ENCODE data around the gene MEIS2. TPM values are rescaled to one million over a fixed set of nuclear protein-coding genes. Genes with fewer than 3 reads are reported as not detected.

MEIS2 gene
- total and polyA plus RNA-seq, 2 experiments from 2014 or later: 0.27 TPM; not detected in 1

DNA sequence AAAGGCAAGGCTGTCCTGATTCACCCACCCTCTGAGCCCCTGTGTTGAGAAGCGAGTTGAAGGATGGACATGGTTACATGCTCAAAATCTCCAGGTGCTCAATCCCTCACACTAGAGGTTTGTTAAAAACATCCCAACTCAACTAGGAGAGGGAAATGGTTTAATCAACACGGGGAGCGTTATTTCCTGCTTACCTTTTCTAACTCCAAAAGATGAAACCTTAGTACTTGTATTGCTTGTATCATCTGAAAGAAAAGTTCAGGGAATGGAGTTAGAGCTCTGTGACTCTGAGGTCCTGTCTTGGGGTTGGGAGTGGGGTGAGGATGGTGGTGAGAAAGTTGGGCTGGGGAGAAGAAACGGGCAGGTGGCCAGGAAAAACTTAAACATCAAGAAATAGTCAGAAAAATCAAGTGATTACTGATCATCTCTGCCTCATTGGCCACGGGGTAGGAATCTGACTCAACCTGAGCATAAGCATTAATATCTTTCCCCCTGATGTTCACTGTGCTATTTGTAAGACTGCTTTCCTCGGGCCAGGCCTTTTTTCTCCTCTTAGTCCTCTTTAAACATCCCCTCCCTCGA lies 5.9 kb downstream of the MEIS2 start:
- peaks cover 4% of the 10 kb centered on the region; the same call in 1 of the 2 replicates for H4K20me1 ChIP-seq (replicated peaks; ENCODE audit: insufficient read depth)
- H3F3A ChIP-seq (replicated peaks; ENCODE audit: low read depth): peaks cover 33% of the 10 kb centered on the region
- DNase-seq (ENCODE audit: low spot score) (no peak), ATAC-seq (no peak)
- no peaks in the 10 kb centered on the region for H3K79me2 ChIP-seq (replicated peaks; ENCODE audit: insufficient read depth)
- Mint-ChIP-seq H3K4me3 (peak overlapping the region; percentile 57), H3K27me3 (ENCODE audit: insufficient read depth, low read depth, poor library complexity) (peaks cover 70% of the 10 kb centered on the region), H3K4me1 (peaks cover 72% of the 10 kb centered on the region), H3K9me3 (no peaks in the 10 kb centered on the region; the same call in 1 of the 3 replicates), H3K36me3 (ENCODE audit: low read depth) (no peaks in the 10 kb centered on the region), H3K27ac (no peak overlapping the region)
- H3K27me3 ChIP-seq (ENCODE audit: insufficient read depth): peaks cover 83% of the 10 kb centered on the region
- H2AFZ ChIP-seq: no peak overlapping the region
- H3K27ac ChIP-seq (ENCODE audit: low read depth): no peak overlapping the region
- no peaks in the 10 kb centered on the region for H3K9me2 ChIP-seq (ENCODE audit: insufficient read depth)
- H3K4me1 ChIP-seq (ENCODE audit: insufficient read depth): peaks cover 78% of the 10 kb centered on the region
- peak overlapping the region; percentile 46 for H3K4me3 ChIP-seq
- no peaks in the 10 kb centered on the region for H3K36me3 ChIP-seq (ENCODE audit: insufficient read depth)
- TF ChIP-seq ZNF331 (CRISPR knock-in tag; IDR thresholded peaks at IDR 0.05; ENCODE audit: low read depth) (no peak), POLR2AphosphoS5 (IDR thresholded peaks at IDR 0.05; ENCODE audit: low read depth) (no peak), STAT1 (IDR thresholded peaks at IDR 0.05; ENCODE audit: unreplicated experiment) (no peak), NANOG (IDR thresholded peaks at IDR 0.05; ENCODE audit: borderline replicate concordance) (no peak), EZH2 (IDR thresholded peaks at IDR 0.05; ENCODE audit: low read depth, unreplicated experiment) (no peak), ZNF114 (CRISPR knock-in tag; IDR thresholded peaks at IDR 0.05) (no peak)
- TF ChIP-seq, protein P1, sequence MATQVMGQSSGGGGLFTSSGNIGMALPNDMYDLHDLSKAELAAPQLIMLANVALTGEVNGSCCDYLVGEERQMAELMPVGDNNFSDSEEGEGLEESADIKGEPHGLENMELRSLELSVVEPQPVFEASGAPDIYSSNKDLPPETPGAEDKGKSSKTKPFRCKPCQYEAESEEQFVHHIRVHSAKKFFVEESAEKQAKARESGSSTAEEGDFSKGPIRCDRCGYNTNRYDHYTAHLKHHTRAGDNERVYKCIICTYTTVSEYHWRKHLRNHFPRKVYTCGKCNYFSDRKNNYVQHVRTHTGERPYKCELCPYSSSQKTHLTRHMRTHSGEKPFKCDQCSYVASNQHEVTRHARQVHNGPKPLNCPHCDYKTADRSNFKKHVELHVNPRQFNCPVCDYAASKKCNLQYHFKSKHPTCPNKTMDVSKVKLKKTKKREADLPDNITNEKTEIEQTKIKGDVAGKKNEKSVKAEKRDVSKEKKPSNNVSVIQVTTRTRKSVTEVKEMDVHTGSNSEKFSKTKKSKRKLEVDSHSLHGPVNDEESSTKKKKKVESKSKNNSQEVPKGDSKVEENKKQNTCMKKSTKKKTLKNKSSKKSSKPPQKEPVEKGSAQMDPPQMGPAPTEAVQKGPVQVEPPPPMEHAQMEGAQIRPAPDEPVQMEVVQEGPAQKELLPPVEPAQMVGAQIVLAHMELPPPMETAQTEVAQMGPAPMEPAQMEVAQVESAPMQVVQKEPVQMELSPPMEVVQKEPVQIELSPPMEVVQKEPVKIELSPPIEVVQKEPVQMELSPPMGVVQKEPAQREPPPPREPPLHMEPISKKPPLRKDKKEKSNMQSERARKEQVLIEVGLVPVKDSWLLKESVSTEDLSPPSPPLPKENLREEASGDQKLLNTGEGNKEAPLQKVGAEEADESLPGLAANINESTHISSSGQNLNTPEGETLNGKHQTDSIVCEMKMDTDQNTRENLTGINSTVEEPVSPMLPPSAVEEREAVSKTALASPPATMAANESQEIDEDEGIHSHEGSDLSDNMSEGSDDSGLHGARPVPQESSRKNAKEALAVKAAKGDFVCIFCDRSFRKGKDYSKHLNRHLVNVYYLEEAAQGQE (IDR thresholded peaks at IDR 0.05; ENCODE audit: unreplicated experiment): no peak
- TF ChIP-seq, protein P2, sequence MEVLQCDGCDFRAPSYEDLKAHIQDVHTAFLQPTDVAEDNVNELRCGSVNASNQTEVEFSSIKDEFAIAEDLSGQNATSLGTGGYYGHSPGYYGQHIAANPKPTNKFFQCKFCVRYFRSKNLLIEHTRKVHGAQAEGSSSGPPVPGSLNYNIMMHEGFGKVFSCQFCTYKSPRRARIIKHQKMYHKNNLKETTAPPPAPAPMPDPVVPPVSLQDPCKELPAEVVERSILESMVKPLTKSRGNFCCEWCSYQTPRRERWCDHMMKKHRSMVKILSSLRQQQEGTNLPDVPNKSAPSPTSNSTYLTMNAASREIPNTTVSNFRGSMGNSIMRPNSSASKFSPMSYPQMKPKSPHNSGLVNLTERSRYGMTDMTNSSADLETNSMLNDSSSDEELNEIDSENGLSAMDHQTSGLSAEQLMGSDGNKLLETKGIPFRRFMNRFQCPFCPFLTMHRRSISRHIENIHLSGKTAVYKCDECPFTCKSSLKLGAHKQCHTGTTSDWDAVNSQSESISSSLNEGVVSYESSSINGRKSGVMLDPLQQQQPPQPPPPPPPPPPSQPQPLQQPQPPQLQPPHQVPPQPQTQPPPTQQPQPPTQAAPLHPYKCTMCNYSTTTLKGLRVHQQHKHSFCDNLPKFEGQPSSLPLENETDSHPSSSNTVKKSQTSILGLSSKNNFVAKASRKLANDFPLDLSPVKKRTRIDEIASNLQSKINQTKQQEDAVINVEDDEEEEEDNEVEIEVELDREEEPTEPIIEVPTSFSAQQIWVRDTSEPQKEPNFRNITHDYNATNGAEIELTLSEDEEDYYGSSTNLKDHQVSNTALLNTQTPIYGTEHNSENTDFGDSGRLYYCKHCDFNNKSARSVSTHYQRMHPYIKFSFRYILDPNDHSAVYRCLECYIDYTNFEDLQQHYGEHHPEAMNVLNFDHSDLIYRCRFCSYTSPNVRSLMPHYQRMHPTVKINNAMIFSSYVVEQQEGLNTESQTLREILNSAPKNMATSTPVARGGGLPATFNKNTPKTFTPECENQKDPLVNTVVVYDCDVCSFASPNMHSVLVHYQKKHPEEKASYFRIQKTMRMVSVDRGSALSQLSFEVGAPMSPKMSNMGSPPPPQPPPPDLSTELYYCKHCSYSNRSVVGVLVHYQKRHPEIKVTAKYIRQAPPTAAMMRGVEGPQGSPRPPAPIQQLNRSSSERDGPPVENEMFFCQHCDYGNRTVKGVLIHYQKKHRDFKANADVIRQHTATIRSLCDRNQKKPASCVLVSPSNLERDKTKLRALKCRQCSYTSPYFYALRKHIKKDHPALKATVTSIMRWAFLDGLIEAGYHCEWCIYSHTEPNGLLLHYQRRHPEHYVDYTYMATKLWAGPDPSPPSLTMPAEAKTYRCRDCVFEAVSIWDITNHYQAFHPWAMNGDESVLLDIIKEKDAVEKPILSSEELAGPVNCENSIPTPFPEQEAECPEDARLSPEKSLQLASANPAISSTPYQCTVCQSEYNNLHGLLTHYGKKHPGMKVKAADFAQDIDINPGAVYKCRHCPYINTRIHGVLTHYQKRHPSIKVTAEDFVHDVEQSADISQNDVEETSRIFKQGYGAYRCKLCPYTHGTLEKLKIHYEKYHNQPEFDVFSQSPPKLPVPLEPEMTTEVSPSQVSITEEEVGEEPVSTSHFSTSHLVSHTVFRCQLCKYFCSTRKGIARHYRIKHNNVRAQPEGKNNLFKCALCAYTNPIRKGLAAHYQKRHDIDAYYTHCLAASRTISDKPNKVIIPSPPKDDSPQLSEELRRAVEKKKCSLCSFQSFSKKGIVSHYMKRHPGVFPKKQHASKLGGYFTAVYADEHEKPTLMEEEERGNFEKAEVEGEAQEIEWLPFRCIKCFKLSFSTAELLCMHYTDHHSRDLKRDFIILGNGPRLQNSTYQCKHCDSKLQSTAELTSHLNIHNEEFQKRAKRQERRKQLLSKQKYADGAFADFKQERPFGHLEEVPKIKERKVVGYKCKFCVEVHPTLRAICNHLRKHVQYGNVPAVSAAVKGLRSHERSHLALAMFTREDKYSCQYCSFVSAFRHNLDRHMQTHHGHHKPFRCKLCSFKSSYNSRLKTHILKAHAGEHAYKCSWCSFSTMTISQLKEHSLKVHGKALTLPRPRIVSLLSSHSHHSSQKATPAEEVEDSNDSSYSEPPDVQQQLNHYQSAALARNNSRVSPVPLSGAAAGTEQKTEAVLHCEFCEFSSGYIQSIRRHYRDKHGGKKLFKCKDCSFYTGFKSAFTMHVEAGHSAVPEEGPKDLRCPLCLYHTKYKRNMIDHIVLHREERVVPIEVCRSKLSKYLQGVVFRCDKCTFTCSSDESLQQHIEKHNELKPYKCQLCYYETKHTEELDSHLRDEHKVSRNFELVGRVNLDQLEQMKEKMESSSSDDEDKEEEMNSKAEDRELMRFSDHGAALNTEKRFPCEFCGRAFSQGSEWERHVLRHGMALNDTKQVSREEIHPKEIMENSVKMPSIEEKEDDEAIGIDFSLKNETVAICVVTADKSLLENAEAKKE (CRISPR knock-in tag; IDR thresholded peaks at IDR 0.05): no peak
- H3K4me2 ChIP-seq: peak overlapping the region; percentile 76
